ENCODE data around the gene CUTA.

- TF ChIP-seq CTCF (IDR thresholded peaks at IDR 0.05; ENCODE audit: low read depth, low read length) (no peak), EZH2phosphoT487 (IDR thresholded peaks at IDR 0.05; ENCODE audit: low read depth) (no peak)
Observed at GRCh38 chr6:33413241-33414120, 4.4 kb downstream of the CUTA start.
